ENCODE results near the gene TTC28. TPM values are rescaled to one million over a fixed set of nuclear protein-coding genes. Genes with fewer than 3 reads are reported as not detected.
A peak's percentile ranks its signal among the peaks of the same experiment; 100 is the strongest.

Gene TTC28
- total and polyA plus RNA-seq, 7 donors: 1.2 to 12.1 (median 3.5) TPM

DNA sequence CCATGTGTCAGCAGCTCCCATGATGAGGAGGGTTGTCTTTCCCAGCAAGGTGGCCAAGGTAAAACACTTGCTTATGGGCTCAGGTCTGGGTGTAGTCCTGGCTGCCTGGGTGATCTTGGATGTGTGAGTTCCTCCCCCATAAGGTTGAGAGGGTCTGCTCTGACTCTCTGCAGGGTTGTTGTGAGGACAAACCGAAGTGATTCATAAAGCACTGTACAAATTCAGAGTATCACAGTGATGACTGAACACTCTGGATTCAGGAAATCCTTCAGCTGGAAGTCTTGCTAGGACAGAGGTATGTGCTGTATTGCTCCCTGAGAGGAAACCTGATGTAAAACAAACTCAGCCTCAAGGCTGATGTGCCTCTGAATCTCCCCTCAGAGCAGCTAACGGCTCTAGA, 539.7 kb downstream of the TTC28 start:
- DNase-seq (no peak), ATAC-seq (peak in 1 of 4 donors; percentile 40)
- H3K4me3 ChIP-seq: no peak overlapping the region
- intact Hi-C loops (cut with DNase I): no loop called here
- no peaks in the 10 kb centered on the region for H3K27me3 ChIP-seq (ENCODE audit: insufficient read depth in 3 of 3, low read length in 2 of 3)
- no peak overlapping the region for H3K27ac ChIP-seq
- peaks cover 19% of the 10 kb centered on the region for H3K4me1 ChIP-seq
- 58 to 73% (median 67%) methylated on average over 2 of the region's 2 CpGs for WGBS, 3 donors
- H3K9me3 ChIP-seq: peaks cover 9% of the 10 kb centered on the region
- TF ChIP-seq, protein P1, sequence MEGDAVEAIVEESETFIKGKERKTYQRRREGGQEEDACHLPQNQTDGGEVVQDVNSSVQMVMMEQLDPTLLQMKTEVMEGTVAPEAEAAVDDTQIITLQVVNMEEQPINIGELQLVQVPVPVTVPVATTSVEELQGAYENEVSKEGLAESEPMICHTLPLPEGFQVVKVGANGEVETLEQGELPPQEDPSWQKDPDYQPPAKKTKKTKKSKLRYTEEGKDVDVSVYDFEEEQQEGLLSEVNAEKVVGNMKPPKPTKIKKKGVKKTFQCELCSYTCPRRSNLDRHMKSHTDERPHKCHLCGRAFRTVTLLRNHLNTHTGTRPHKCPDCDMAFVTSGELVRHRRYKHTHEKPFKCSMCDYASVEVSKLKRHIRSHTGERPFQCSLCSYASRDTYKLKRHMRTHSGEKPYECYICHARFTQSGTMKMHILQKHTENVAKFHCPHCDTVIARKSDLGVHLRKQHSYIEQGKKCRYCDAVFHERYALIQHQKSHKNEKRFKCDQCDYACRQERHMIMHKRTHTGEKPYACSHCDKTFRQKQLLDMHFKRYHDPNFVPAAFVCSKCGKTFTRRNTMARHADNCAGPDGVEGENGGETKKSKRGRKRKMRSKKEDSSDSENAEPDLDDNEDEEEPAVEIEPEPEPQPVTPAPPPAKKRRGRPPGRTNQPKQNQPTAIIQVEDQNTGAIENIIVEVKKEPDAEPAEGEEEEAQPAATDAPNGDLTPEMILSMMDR (IDR thresholded peaks at IDR 0.05): no peak
- no peaks in the 10 kb centered on the region for H3K36me3 ChIP-seq (ENCODE audit: insufficient read depth in 1 of 2, low read depth in 1 of 2)

DNA sequence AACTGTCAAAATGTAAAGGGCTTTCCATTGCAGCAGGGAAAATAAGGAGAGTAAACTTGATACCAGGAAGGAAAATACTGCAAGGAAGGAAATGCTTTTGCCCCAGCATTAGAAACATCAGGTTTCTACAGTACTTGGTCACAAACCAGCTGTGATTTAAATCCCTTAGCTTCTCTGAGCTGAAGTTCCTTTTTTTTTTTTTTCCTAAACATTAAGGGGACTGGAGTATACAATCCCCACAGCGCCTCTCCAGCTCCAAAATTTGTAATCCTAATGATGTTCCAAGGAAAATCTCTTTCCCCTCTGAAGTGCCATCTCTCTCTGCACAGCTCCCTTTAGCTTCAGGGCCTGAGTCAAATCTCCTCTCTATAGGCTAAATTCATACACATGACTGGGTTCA, 540.1 kb downstream of the TTC28 start:
- no peaks in the 10 kb centered on the region for H3K27me3 ChIP-seq (ENCODE audit: insufficient read depth in 3 of 3, low read length in 2 of 3)
- no peak overlapping the region for H3K27ac ChIP-seq
- 85 to 96% (median 90%) methylated on average over 1 of the region's 1 CpG for WGBS, 3 donors
- intact Hi-C loops (cut with DNase I): no loop called here
- no peak overlapping the region for H3K4me3 ChIP-seq
- TF ChIP-seq, protein P1 (IDR thresholded peaks at IDR 0.05): no peak
- H3K36me3 ChIP-seq (ENCODE audit: insufficient read depth in 1 of 2, low read depth in 1 of 2): no peaks in the 10 kb centered on the region
- peaks cover 9% of the 10 kb centered on the region for H3K9me3 ChIP-seq
- DNase-seq (no peak), ATAC-seq (no peak)
- peaks cover 19% of the 10 kb centered on the region for H3K4me1 ChIP-seq

DNA sequence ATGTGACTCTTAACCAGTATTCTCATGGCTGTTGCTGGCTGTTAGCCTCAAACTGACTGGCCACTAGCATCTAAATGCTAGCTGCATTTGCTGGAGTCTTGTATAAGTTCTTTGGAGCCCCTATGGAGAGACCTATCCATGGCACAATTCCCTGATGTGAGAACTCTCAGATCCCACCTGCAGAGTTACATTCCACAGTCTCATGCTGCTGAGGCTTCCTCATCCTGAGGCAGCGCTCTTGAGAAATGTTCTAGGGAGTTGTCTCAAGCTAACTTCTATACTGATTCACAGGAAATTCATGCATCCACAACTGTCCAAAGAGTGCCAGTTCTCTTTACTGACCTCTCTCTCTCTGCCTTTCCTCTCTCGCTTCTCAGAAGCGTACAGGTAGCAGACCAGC, 542.6 kb downstream of the TTC28 start:
- DNase-seq (no peak), ATAC-seq (no peak)
- intact Hi-C loops (cut with DNase I): no loop called here
- no peak overlapping the region for H3K4me3 ChIP-seq
- WGBS, 3 donors: 96 to 99% (median 97%) methylated on average over 3 of the region's 3 CpGs
- H3K27me3 ChIP-seq (ENCODE audit: insufficient read depth in 3 of 3, low read length in 2 of 3): no peaks in the 10 kb centered on the region
- H3K36me3 ChIP-seq (ENCODE audit: insufficient read depth in 1 of 2, low read depth in 1 of 2): no peaks in the 10 kb centered on the region
- H3K4me1 ChIP-seq: no peaks in the 10 kb centered on the region
- H3K9me3 ChIP-seq: peaks cover 9% of the 10 kb centered on the region
- H3K27ac ChIP-seq: no peak overlapping the region
- TF ChIP-seq, protein P1 (IDR thresholded peaks at IDR 0.05): no peak

DNA sequence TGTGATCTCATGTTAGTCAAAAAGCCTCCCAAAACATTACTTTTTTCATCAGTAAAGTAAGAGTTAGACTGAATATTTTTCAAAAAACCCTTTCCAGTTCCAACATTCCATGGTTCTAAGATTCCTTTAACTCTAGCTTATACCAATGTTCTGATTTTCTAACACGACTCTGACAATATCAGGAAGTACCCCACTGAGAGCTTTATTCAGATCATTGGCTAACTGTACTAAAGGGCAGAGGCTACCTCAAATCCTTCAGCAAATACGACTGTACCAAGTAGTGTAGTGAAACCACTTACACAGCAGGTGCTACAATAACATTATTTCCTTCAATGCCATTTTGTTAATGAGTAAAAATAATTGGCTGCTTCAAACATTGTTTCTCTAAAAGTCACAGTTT, 547.2 kb downstream of the TTC28 start:
- H3K4me3 ChIP-seq: no peak overlapping the region

More for the DNA sequence above, 547.2 kb downstream of the TTC28 start:
- intact Hi-C loops (cut with DNase I): no loop called here
- H3K27ac ChIP-seq: no peak overlapping the region
- TF ChIP-seq, protein P1 (IDR thresholded peaks at IDR 0.05): no peak
- peaks cover 7% of the 10 kb centered on the region for H3K9me3 ChIP-seq
- no peaks in the 10 kb centered on the region for H3K27me3 ChIP-seq (ENCODE audit: insufficient read depth in 3 of 3, low read length in 2 of 3)
- ATAC-seq (no peak), DNase-seq (no peak)
- no peaks in the 10 kb centered on the region for H3K4me1 ChIP-seq
- no peaks in the 10 kb centered on the region for H3K36me3 ChIP-seq (ENCODE audit: insufficient read depth in 1 of 2, low read depth in 1 of 2)
- WGBS, 3 donors: 78 to 88% (median 82%) methylated on average over 2 of the region's 2 CpGs

Data from psoas muscle (tissue), 8 donors.